ENCODE data around the gene ADGRF4. TPM values are rescaled to one million over a fixed set of nuclear protein-coding genes. Genes with fewer than 3 reads are reported as not detected.

ADGRF4 gene
- total RNA-seq, 1 experiment from 2014 or later, result 5.2 TPM

DNA sequence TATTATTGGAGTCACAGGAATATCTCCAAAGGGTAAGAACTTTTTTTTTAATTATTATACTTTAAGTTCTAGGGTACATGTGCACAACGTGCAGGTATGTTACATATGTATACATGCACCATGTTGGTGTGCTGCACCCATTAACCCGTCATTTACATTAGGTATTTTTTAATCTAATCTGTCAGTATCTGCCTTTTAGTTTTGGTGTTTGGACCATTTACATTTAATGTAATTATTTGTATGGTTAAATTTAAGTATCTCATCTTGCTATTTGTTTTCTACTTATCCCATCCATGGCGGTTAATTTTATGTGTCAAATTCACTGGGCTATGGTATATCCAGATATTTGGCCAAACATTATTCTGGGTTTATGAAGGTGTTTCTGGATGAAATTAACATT, 68.1 kb downstream of the ADGRF4 start:
- H3K4me1 ChIP-seq (replicated peaks; ENCODE audit: insufficient read depth), result no peaks in the 10 kb centered on the region
- H3K9me2 ChIP-seq (ENCODE audit: insufficient read depth), result 0 out of 2 replicates have a peak, but pooled peaks cover 6% of the 10 kb centered on the region
- no peak overlapping the region for H3K27ac ChIP-seq
- TF ChIP-seq EZH2 (IDR thresholded peaks at IDR 0.05; ENCODE audit: low read depth) (no peak), CTCF (conservative IDR thresholded peaks at IDR 0.05) (no peak)
- no peaks in the 10 kb centered on the region for H3K79me2 ChIP-seq (ENCODE audit: low read depth)
- H2AFZ ChIP-seq, result no peak overlapping the region
- no peaks in the 10 kb centered on the region; the same call in 1 of the 2 replicates for H3K9me3 ChIP-seq (ENCODE audit: insufficient read depth, low read depth)
- H3K4me3 ChIP-seq, result no peak overlapping the region
- DNase-seq, result no peak
- no TSS peak for BruUV-seq (replicated peaks)
- ChIA-PET POLR2A (ENCODE audit: unreplicated experiment) (no interaction called here), CTCF (no interaction called here)
- no peaks in the 10 kb centered on the region for H3K36me3 ChIP-seq (ENCODE audit: low read depth)
- no peaks in the 10 kb centered on the region for H4K20me1 ChIP-seq (ENCODE audit: insufficient read depth)
- H3K27me3 ChIP-seq (ENCODE audit: insufficient read depth, low read depth), result no peaks in the 10 kb centered on the region
- no peaks in the 10 kb centered on the region for H3F3A ChIP-seq (ENCODE audit: insufficient read depth, low read depth)
- intact Hi-C loops (cut with micrococcal nuclease; ENCODE audit: unreplicated experiment), result no loop called here
- no peak overlapping the region for H3K4me2 ChIP-seq

- no TSS peak for BruUV-seq (replicated peaks)
- POLR2A ChIA-PET (ENCODE audit: unreplicated experiment), result no interaction called here
Measured at GRCh38 chr6:47767102-47767501, 68.7 kb downstream of the ADGRF4 start.

DNA sequence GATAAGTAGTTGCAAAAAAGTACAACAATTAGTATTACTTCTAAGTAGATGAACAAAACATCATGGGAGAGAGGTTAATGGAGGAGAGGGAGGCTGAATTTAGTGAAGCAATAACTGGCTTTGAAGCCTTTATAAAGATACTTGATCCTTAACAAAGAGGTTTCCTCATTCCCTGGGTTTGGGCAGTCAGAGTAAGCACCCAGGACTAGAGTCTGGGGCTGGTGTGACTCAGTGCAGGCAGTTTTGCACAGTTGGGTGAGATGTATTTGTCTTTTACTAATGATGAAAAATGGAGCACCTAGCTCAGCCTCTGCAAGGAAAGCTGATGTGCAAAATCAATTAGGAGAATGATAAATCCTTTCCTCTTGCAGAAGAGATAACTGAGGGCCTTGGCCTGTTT, 71.6 kb downstream of the ADGRF4 start:
- Histone ChIP-seq H3F3A (ENCODE audit: insufficient read depth, low read depth) (no peaks in the 10 kb centered on the region), H3K4me1 (replicated peaks; ENCODE audit: insufficient read depth) (no peaks in the 10 kb centered on the region), H3K36me3 (ENCODE audit: low read depth) (no peaks in the 10 kb centered on the region), H3K4me2 (no peak overlapping the region), H3K27me3 (ENCODE audit: insufficient read depth, low read depth) (no peaks in the 10 kb centered on the region), H3K79me2 (ENCODE audit: low read depth) (no peaks in the 10 kb centered on the region), H3K27ac (no peak overlapping the region), H2AFZ (no peak overlapping the region), H3K9me2 (ENCODE audit: insufficient read depth) (0 out of 2 replicates have a peak, but pooled peaks cover 6% of the 10 kb centered on the region), H3K4me3 (no peak overlapping the region), H3K9me3 (ENCODE audit: insufficient read depth, low read depth) (no peaks in the 10 kb centered on the region; the same call in 1 of the 2 replicates), H4K20me1 (ENCODE audit: insufficient read depth) (no peaks in the 10 kb centered on the region)
- no peak for DNase-seq
- POLR2A ChIA-PET (ENCODE audit: unreplicated experiment), result no interaction called here
- TF ChIP-seq CTCF (conservative IDR thresholded peaks at IDR 0.05) (no peak), EZH2 (IDR thresholded peaks at IDR 0.05; ENCODE audit: low read depth) (no peak)
- BruUV-seq (replicated peaks), result no TSS peak
- intact Hi-C loops (cut with micrococcal nuclease; ENCODE audit: unreplicated experiment), result no loop called here
- CTCF ChIA-PET, result no interaction called here

More at GRCh38 chr6:47767102-47767501, 68.7 kb downstream of the ADGRF4 start:
- CTCF ChIA-PET, result no interaction called here
- Histone ChIP-seq H3K27me3 (ENCODE audit: insufficient read depth, low read depth) (no peaks in the 10 kb centered on the region), H3K4me3 (no peak overlapping the region), H3K9me3 (ENCODE audit: insufficient read depth, low read depth) (no peaks in the 10 kb centered on the region; the same call in 1 of the 2 replicates), H3K27ac (no peak overlapping the region), H3K79me2 (ENCODE audit: low read depth) (no peaks in the 10 kb centered on the region), H3K4me2 (no peak overlapping the region), H3K9me2 (ENCODE audit: insufficient read depth) (0 out of 2 replicates have a peak, but pooled peaks cover 6% of the 10 kb centered on the region), H4K20me1 (ENCODE audit: insufficient read depth) (no peaks in the 10 kb centered on the region), H3K36me3 (ENCODE audit: low read depth) (no peaks in the 10 kb centered on the region), H3K4me1 (replicated peaks; ENCODE audit: insufficient read depth) (no peaks in the 10 kb centered on the region), H3F3A (ENCODE audit: insufficient read depth, low read depth) (no peaks in the 10 kb centered on the region), H2AFZ (no peak overlapping the region)
- no peak for DNase-seq
- TF ChIP-seq CTCF (conservative IDR thresholded peaks at IDR 0.05), result no peak
- no peak for TF ChIP-seq EZH2 (IDR thresholded peaks at IDR 0.05; ENCODE audit: low read depth)
- intact Hi-C loops (cut with micrococcal nuclease; ENCODE audit: unreplicated experiment), result no loop called here

Other genes with a start within 250 kb of the ADGRF4 start
- 48.8 and 55.5 TPM in 2 replicates for gene CD2AP, start 220.8 kb upstream of the ADGRF4 start, total RNA-seq (2021)
- not detected in 2 replicates for gene OPN5, start 83.5 kb downstream of the ADGRF4 start, total RNA-seq (2021)

Data from PC-9 (cell line).